SK-N-SH treated with all-trans-retinoic acid at 6 μM for 48 hours (cell line): Measurements from ENCODE around the gene KLK5.
"Not testable (repeated sequence)": the region's sequence is repeated elsewhere in the genome, so short reads cannot be mapped to it uniquely, and the experiment has no call there.

Experiments
- ATAC-seq: fragments of 200-7000 bp; cut with Tn5 transposase; 3 replicates; pipeline ENCODE4 v1.9.1; 2020; ENCODE audit warnings: mild to moderate bottlenecking, moderate library complexity
- ARNTL ChIP-seq: fragments of 450-650 bp; formaldehyde crosslinking; IDR thresholded peaks from 2 replicates; pipeline ENCODE4 v1.5.0; 2020; ENCODE audit warnings: low read depth, mild to moderate bottlenecking, moderate library complexity, borderline replicate concordance
- BACH2 ChIP-seq: fragments of 250-450 bp; sonication (Bioruptor Pico); IDR thresholded peaks from 2 replicates; pipeline ENCODE4 v1.9.0; 2021; ENCODE audit warnings: mild to moderate bottlenecking, borderline replicate concordance
- CSDC2 ChIP-seq: fragments of 250-450 bp; sonication (Bioruptor Pico); IDR thresholded peaks from 2 replicates; pipeline ENCODE4 v1.5.0; 2020; ENCODE audit warnings: mild to moderate bottlenecking, moderate library complexity
- ESRRG ChIP-seq: fragments of 250-450 bp; sonication (Bioruptor Pico); IDR thresholded peaks from 2 replicates; pipeline ENCODE4 v1.6.1; 2021; ENCODE audit warnings: mild to moderate bottlenecking
- GLIS3 ChIP-seq: fragments of 250-450 bp; sonication (Bioruptor Pico); IDR thresholded peaks from 2 replicates; pipeline ENCODE4 v1.5.0; 2020; ENCODE audit warnings: mild to moderate bottlenecking, moderate library complexity
- ISL1 ChIP-seq: fragments of 250-450 bp; sonication (Bioruptor Pico); IDR thresholded peaks from 2 replicates; pipeline ENCODE4 v2.1.2; 2022; ENCODE audit warnings: mild to moderate bottlenecking, moderate library complexity
- OSR1 ChIP-seq: fragments of 250-450 bp; sonication (Bioruptor Pico); IDR thresholded peaks from 2 replicates; pipeline ENCODE4 v1.8.0; 2022; ENCODE audit warnings: moderate library complexity, mild to moderate bottlenecking, inconsistent platforms
- PATZ1 ChIP-seq: fragments of 250-450 bp; sonication (Bioruptor Pico); IDR thresholded peaks from 2 replicates; pipeline ENCODE4 v1.8.0; 2020; ENCODE audit warnings: mild to moderate bottlenecking, moderate library complexity, borderline replicate concordance
- POU6F1 ChIP-seq: fragments of 250-450 bp; sonication (Bioruptor Pico); IDR thresholded peaks from 2 replicates; pipeline ENCODE4 v1.8.0; 2021; ENCODE audit warnings: low read depth, mild to moderate bottlenecking, moderate library complexity, borderline replicate concordance
- PPARA ChIP-seq: fragments of 250-450 bp; sonication (Bioruptor Pico); IDR thresholded peaks from 2 replicates; pipeline ENCODE4 v1.5.0; 2020; ENCODE audit warnings: mild to moderate bottlenecking, borderline replicate concordance
- SNAI2 ChIP-seq: fragments of 250-450 bp; sonication (Bioruptor Pico); IDR thresholded peaks from 2 replicates; pipeline ENCODE4 v1.5.0; 2020; ENCODE audit warnings: mild to moderate bottlenecking, moderate library complexity
- TOX ChIP-seq: fragments of 250-450 bp; sonication (Bioruptor Pico); IDR thresholded peaks from 2 replicates; pipeline ENCODE4 v1.8.0; 2021; ENCODE audit warnings: mild to moderate bottlenecking, moderate library complexity, borderline replicate concordance
- TSHZ2 ChIP-seq: fragments of 250-450 bp; sonication (Bioruptor Pico); IDR thresholded peaks from 2 replicates; pipeline ENCODE4 v1.5.0; 2020; ENCODE audit warnings: mild to moderate bottlenecking, moderate library complexity
- ZC3H10 ChIP-seq: fragments of 250-450 bp; sonication (Bioruptor Pico); IDR thresholded peaks from 2 replicates; pipeline ENCODE4 v1.5.1; 2021; ENCODE audit warnings: mild to moderate bottlenecking, moderate library complexity
- ZFP30 ChIP-seq: fragments of 450-650 bp; formaldehyde crosslinking; IDR thresholded peaks from 2 replicates; pipeline ENCODE4 v1.5.0; 2022; ENCODE audit warnings: mild to moderate bottlenecking, moderate library complexity
- ZNF565 ChIP-seq: fragments of 450-650 bp; formaldehyde crosslinking; conservative IDR thresholded peaks from 2 replicates; pipeline ENCODE4 v1.5.0; 2020; ENCODE audit warnings: low read depth, mild to moderate bottlenecking, moderate library complexity
- ZNF70 ChIP-seq: fragments of 450-650 bp; formaldehyde crosslinking; IDR thresholded peaks from 2 replicates; pipeline ENCODE4 v1.5.0; 2020; ENCODE audit warnings: mild to moderate bottlenecking, moderate library complexity
- ZNF8 ChIP-seq: fragments of 450-650 bp; formaldehyde crosslinking; IDR thresholded peaks from 2 replicates; pipeline ENCODE4 v1.5.0; 2020; ENCODE audit warnings: mild to moderate bottlenecking, moderate library complexity

The KLK5 gene

GRCh38 chr19:50994129-50994528 is 41.3 kb upstream of the KLK5 start:
- ATAC-seq: no peak
- TF ChIP-seq ZNF565 (CRISPR knock-in tag): no peak
- TF ChIP-seq PATZ1 (CRISPR knock-in tag): no peak
- no peak for TF ChIP-seq PPARA (CRISPR knock-in tag)
- TF ChIP-seq ZFP30 (CRISPR knock-in tag): no peak
- no peak for TF ChIP-seq ESRRG (CRISPR knock-in tag)
- TF ChIP-seq TOX: no peak
- TF ChIP-seq SNAI2 (CRISPR knock-in tag): no peak
- no peak for TF ChIP-seq TSHZ2 (CRISPR knock-in tag)

DNA sequence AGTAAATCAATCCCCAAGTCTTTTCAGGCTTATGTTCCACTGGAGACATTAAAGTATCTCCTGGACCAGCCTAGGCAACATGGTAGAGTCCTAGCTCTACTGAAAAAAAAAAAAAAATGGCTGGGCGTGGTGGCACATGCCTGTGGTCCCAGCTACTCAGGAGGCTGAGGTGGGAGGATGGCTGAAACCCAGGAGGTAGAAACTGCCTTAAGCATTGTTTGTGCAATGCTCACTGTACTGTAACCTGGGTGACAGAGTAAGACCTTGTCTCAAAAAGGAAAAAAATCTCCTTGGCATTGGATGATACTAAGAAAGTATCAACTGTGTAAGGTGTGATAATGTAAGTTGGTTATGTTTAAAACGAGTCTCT is 39.8 kb upstream of the KLK5 start:
- no peak for ATAC-seq
- TF ChIP-seq GLIS3: no peak
- no peak for TF ChIP-seq TOX
- no peak for TF ChIP-seq ISL1 (CRISPR knock-in tag)
- no peak for TF ChIP-seq PPARA (CRISPR knock-in tag)
- TF ChIP-seq PATZ1 (CRISPR knock-in tag): no peak
- no peak for TF ChIP-seq BACH2 (CRISPR knock-in tag)
- TF ChIP-seq OSR1 (CRISPR knock-in tag): no peak
- TF ChIP-seq POU6F1: no peak
- TF ChIP-seq ZC3H10 (CRISPR knock-in tag): no peak

DNA sequence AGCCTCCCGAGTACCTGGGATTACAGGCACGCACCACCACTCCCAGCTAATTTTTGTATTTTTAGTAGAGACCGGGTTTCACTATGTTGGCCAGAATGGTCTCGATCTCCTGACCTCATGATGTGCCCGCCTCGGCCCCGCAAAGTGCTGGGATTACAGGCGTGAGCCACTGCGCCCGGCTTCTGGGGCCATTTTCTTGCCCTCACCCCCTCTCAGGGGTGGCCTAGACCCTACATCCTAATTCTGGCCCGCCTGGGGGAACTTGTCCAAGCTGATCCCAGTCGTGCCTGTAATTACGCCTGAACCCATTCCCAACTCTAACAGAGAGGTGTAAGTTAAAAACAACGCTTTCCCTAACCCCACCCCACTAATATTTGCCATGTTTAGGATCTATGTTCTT is 31.6 kb upstream of the KLK5 start:
- ATAC-seq: not testable (repeated sequence)

DNA sequence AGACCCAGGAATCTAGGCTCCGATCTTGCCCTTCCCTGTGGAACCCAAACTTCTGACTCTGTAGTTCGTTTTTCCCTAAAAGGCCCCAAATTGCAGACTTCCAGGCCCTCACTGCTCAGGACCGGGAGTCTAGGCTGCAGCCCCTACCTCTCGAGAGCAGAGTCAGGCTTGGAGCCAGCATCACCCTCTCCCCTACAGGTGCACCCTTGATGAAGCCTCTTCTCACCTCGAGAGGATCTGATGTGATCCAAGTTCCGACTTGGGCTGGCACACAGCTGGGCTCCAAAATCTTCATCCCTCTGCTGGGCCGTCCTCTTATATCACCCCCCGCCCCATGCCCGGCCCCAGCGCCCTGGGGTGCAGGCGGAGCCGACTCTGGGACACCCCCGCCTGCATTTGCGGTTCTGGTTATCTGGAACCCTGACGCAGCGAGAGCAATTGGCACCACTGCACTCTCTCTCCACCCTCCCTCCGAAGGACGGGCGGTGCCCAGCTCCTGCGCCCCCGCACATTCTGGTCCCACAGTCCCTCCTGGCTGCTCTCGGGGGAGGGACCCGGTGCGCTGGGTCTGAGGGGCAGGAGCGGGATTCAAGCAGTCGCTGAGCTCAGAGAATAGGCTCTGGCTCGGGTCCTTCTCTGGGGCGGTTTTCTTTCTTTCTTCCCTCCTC is 30.9 kb upstream of the KLK5 start, which contains the start of gene KLK7:
Gene KLK7, minus strand, starts transcription at position 293 of the 668 bp plus-strand sequence. CDS start 1,518 bp downstream, outside the sequence.
- no peak for ATAC-seq
- no peak for TF ChIP-seq CSDC2 (CRISPR knock-in tag)
- no peak for TF ChIP-seq ISL1 (CRISPR knock-in tag)
- no peak for TF ChIP-seq ZNF8 (CRISPR knock-in tag)
- TF ChIP-seq ARNTL (CRISPR knock-in tag): no peak
- TF ChIP-seq TSHZ2 (CRISPR knock-in tag): no peak
- no peak for TF ChIP-seq TOX
- TF ChIP-seq POU6F1: no peak
- no peak for TF ChIP-seq PPARA (CRISPR knock-in tag)
- TF ChIP-seq ZNF70 (CRISPR knock-in tag): no peak
- TF ChIP-seq OSR1 (CRISPR knock-in tag): no peak
